H9 (cell line): Measurements from ENCODE around the gene CLSTN3. TPM values are rescaled to one million over a fixed set of nuclear protein-coding genes. Genes with fewer than 3 reads are reported as not detected.

Experiments used
- DNase-seq: peaks from one replicate; pipeline ENCODE4 v3.0.0-alpha.2; 2017
- H2AFZ ChIP-seq: one replicate; pipeline ENCODE4 v1.6.1; 2013; ENCODE audit warnings: mild to moderate bottlenecking, low read length, control low read depth, moderate library complexity
- H2AK5ac ChIP-seq: 2 replicates; pipeline ENCODE4 v1.6.1; 2013; ENCODE audit warnings: low read length, control low read depth, mixed read lengths; ENCODE audit not compliant: insufficient read length
- H2BK120ac ChIP-seq: one replicate; pipeline ENCODE4 v1.6.1; 2013; ENCODE audit warnings: low read depth, mild to moderate bottlenecking, low read length, control low read depth, inconsistent platforms; ENCODE audit not compliant: poor library complexity, severe bottlenecking
- H2BK12ac ChIP-seq: 2 replicates; pipeline ENCODE4 v1.6.1; 2013; ENCODE audit warnings: low read length, control low read depth, mixed read lengths, low read depth; ENCODE audit not compliant: insufficient read length
- H2BK15ac ChIP-seq: 2 replicates; pipeline ENCODE4 v1.6.1; 2013; ENCODE audit warnings: low read depth, low read length, control low read depth
- H2BK20ac ChIP-seq: one replicate; pipeline ENCODE4 v1.6.1; 2013; ENCODE audit warnings: low read depth, mild to moderate bottlenecking, low read length, control low read depth, inconsistent platforms; ENCODE audit not compliant: poor library complexity, severe bottlenecking
- H2BK5ac ChIP-seq: 2 replicates; pipeline ENCODE4 v1.6.1; 2013; ENCODE audit warnings: low read length, control low read depth, mixed read lengths; ENCODE audit not compliant: insufficient read length
- H3K14ac ChIP-seq: 2 replicates; pipeline ENCODE4 v1.6.1; 2013; ENCODE audit warnings: low read length, control low read depth; ENCODE audit not compliant: insufficient read depth
- H3K18ac ChIP-seq: 2 replicates; pipeline ENCODE4 v1.6.1; 2013; ENCODE audit warnings: low read depth, mild to moderate bottlenecking, mixed read lengths, low read length, control low read depth; ENCODE audit not compliant: insufficient read length
- H3K23ac ChIP-seq: 2 replicates; pipeline ENCODE4 v1.6.1; 2013; ENCODE audit warnings: low read length, control low read depth, mixed read lengths, low read depth; ENCODE audit not compliant: insufficient read length
- H3K23me2 ChIP-seq: 2 replicates; pipeline ENCODE4 v1.6.1; 2013; ENCODE audit warnings: low read depth, mild to moderate bottlenecking, mixed read lengths, low read length, control low read depth; ENCODE audit not compliant: insufficient read length, poor library complexity, severe bottlenecking
- H3K27ac ChIP-seq: 2 replicates; pipeline ENCODE4 v1.5.1; 2013; ENCODE audit warnings: low read length, control low read depth, mixed read lengths, low read depth; ENCODE audit not compliant: insufficient read length
- H3K27me3 ChIP-seq: 2 replicates; pipeline ENCODE4 v1.6.1; 2013; ENCODE audit warnings: low read length, control low read depth, inconsistent platforms; ENCODE audit not compliant: insufficient read depth
- H3K4ac ChIP-seq: 2 replicates; pipeline ENCODE4 v1.6.1; 2013; ENCODE audit warnings: low read depth, mild to moderate bottlenecking, control low read depth, inconsistent platforms, low read length, moderate library complexity
- H3K4me1 ChIP-seq: 2 replicates; pipeline ENCODE4 v1.6.1; 2013; ENCODE audit warnings: low read length, control low read depth, inconsistent platforms; ENCODE audit not compliant: insufficient read depth
- H3K4me2 ChIP-seq: 2 replicates; pipeline ENCODE4 v1.6.1; 2013; ENCODE audit warnings: low read length, control low read depth, mixed read lengths; ENCODE audit not compliant: insufficient read length, insufficient read depth
- H3K56ac ChIP-seq: 2 replicates; pipeline ENCODE4 v1.6.1; 2013; ENCODE audit warnings: low read depth, mild to moderate bottlenecking, mixed read lengths, low read length, control low read depth; ENCODE audit not compliant: insufficient read length
- H3K79me1 ChIP-seq: 2 replicates; pipeline ENCODE4 v1.6.1; 2013; ENCODE audit warnings: low read depth, mild to moderate bottlenecking, moderate library complexity, low read length, control low read depth, inconsistent platforms; ENCODE audit not compliant: insufficient read depth, poor library complexity, severe bottlenecking
- H3K79me2 ChIP-seq: 2 replicates; pipeline ENCODE4 v1.6.1; 2013; ENCODE audit warnings: low read length, control low read depth, inconsistent platforms; ENCODE audit not compliant: insufficient read depth
- H3K9ac ChIP-seq: 2 replicates; pipeline ENCODE4 v1.6.1; 2013; ENCODE audit warnings: low read length, control low read depth, mixed read lengths; ENCODE audit not compliant: insufficient read length; ENCODE audit errors: extremely low read depth
- H3K9me3 ChIP-seq: one replicate; pipeline ENCODE4 v1.6.1; 2013; ENCODE audit warnings: low read depth, low read length, inconsistent platforms; ENCODE audit not compliant: control insufficient read depth
- H3T11ph ChIP-seq: one replicate; pipeline ENCODE4 v1.6.1; 2013; ENCODE audit warnings: mild to moderate bottlenecking, low read length, control low read depth, inconsistent platforms
- H4K20me1 ChIP-seq: one replicate; pipeline ENCODE4 v1.6.1; 2013; ENCODE audit not compliant: control insufficient read depth, insufficient read length, insufficient read depth
- H4K5ac ChIP-seq: 2 replicates; pipeline ENCODE4 v1.6.1; 2013; ENCODE audit warnings: low read depth, mild to moderate bottlenecking, mixed read lengths, low read length, control low read depth; ENCODE audit not compliant: insufficient read length
- H4K8ac ChIP-seq: replicated peaks from 2 replicates; pipeline ENCODE4 v1.6.1; 2013; ENCODE audit warnings: low read length, control low read depth, mixed read lengths, low read depth; ENCODE audit not compliant: insufficient read length
- H4K91ac ChIP-seq: 2 replicates; pipeline ENCODE4 v1.6.1; 2013; ENCODE audit warnings: low read depth, mild to moderate bottlenecking, moderate library complexity, mixed read lengths, low read length, control low read depth; ENCODE audit not compliant: insufficient read length
- H3K27ac Mint-ChIP-seq, 3 experiments: 2 replicates in 2 of 3; 3 replicates in 1 of 3; pipeline ENCODE4 v1.8.0; 2020 to 2021; ENCODE audit warnings: mixed read lengths in 3 of 3, mild to moderate bottlenecking in 1 of 3, moderate library complexity in 1 of 3
- H3K27me3 Mint-ChIP-seq: 2 replicates; pipeline ENCODE4 v1.8.0; 2021; ENCODE audit warnings: low read depth, mild to moderate bottlenecking, moderate library complexity, mixed read lengths
- H3K36me3 Mint-ChIP-seq, 3 experiments: 2 replicates in 2 of 3; 3 replicates in 1 of 3; pipeline ENCODE4 v1.8.0; 2020 to 2021; ENCODE audit warnings: low read depth in 3 of 3, mixed read lengths in 3 of 3; ENCODE audit not compliant: insufficient read depth in 1 of 3
- H3K4me1 Mint-ChIP-seq, 2 experiments: 2 replicates each; pipeline ENCODE4 v1.8.0; 2020; ENCODE audit warnings: mixed read lengths in 2 of 2
- H3K4me3 Mint-ChIP-seq, 2 experiments: 2 replicates in 1 of 2; 3 replicates in 1 of 2; pipeline ENCODE4 v1.8.0; 2020 to 2021; ENCODE audit warnings: mild to moderate bottlenecking in 2 of 2, mixed read lengths in 2 of 2, moderate library complexity in 1 of 2
- H3K9me3 Mint-ChIP-seq, 2 experiments: 2 replicates in 1 of 2; 3 replicates in 1 of 2; pipeline ENCODE4 v1.8.0; 2020; ENCODE audit warnings: mild to moderate bottlenecking in 2 of 2, mixed read lengths in 2 of 2, moderate library complexity in 1 of 2
- CTCF ChIP-seq: fragments of 200-600 bp; sonication (generic); conservative IDR thresholded peaks from 3 replicates; pipeline ENCODE4 v1.8.0; 2021; ENCODE audit warnings: antibody characterized with exemption, mild to moderate bottlenecking
- WGBS: extraction: QIAGEN DNeasy Blood & Tissue Kit; methylation state at CpG from one replicate; pipeline ENCODE4 v1.1.7; 2013; ENCODE audit warnings: missing lambda C conversion rate, low lambda C conversion rate, mixed read lengths; ENCODE audit not compliant: insufficient read length; ENCODE audit errors: extremely low coverage; 5-methylcytosine and 5-hydroxymethylcytosine counted together
- total RNA-seq: library from RNA; stranded (reverse); gene quantifications from 2 replicates; pipeline ENCODE4 v1.2.1, GENCODE V29; 2021

CLSTN3 gene
- total RNA-seq, 1 experiment from 2014 or later: 26.2 TPM

DNA sequence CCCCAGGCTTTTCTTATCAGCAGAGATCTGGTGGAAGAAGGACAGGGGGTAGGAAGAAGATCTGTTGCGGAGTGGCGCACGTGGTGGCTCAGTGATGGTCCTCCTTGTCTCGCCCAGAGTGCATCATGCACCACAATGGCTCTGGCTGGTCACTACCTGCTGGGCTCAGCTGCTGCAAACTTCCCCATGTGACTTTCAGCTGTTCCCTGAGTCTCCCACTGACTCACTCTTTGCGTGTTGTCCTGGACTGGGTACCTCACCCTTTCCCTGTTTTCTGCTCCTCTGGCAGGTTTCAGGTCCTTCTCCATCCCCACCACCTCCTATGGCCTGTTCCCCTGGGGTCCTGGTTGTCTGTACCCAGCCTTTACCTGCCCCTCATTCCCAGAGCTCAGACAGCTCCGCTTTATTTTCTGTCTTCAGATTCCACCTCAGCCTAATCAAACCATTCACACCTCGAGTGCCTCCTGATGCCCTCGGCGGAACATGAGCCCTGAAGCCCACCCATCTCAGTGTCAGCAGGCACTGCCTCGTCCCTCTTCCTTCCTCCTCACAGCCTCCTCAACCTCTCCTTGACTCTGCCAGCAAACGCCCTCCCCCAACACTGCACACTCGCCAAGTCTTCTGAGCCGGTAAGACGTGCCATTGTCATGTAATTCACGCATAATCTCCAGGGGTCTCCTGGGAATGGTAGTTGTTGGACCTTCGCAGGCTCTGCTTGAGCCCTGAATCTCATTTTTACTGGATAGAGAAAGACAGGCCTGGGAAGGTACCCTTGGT lies 39.8 kb upstream of the CLSTN3 start:
- Histone ChIP-seq H4K20me1 (no peaks in the 10 kb centered on the region), H3K4me2 (peak overlapping the region; percentile 25), H2BK20ac (no peak overlapping the region), H2AK5ac (no peak overlapping the region), H3K79me1 (no peaks in the 10 kb centered on the region), H3K9ac (no peak overlapping the region), H4K91ac (no peak overlapping the region), H4K8ac (no peak overlapping the region), H3K14ac (peak overlapping the region; percentile 2; the same call in 1 of the 2 replicates), H3K9me3 (no peaks in the 10 kb centered on the region), H3K56ac (no peak overlapping the region), H3T11ph (no peak overlapping the region), H2BK5ac (no peak overlapping the region), H2BK15ac (no peak overlapping the region), H3K4ac (no peak overlapping the region), H2BK12ac (no peak overlapping the region), H3K18ac (no peak overlapping the region), H2AFZ (no peak overlapping the region), H4K5ac (no peak overlapping the region), H3K23ac (no peak overlapping the region), H3K27me3 (no peaks in the 10 kb centered on the region; the same call in 1 of the 2 replicates), H3K79me2 (no peaks in the 10 kb centered on the region), H3K23me2 (peaks cover 4% of the 10 kb centered on the region), H3K4me1 (peaks cover 14% of the 10 kb centered on the region; the same call in 1 of the 2 replicates), H3K27ac (no peak overlapping the region), H2BK120ac (no peak overlapping the region)
- H3K4me1 Mint-ChIP-seq: peaks cover 25 to 27% of the 10 kb centered on the region in 2 experiments
- TF ChIP-seq CTCF: no peak
- H3K9me3 Mint-ChIP-seq: no peaks in the 10 kb centered on the region
- DNase-seq: peak; percentile 79
- WGBS: no CpG with 5 or more reads among the region's 16 CpGs
- peak overlapping the region; percentile 9 to 90 (median 53); a peak in 6 of 7 replicates for H3K27ac Mint-ChIP-seq
- H3K4me3 Mint-ChIP-seq: peak overlapping the region; percentile 9 to 47; a peak in 3 of 5 replicates
- peaks cover 5 to 6% (median 5%) of the 10 kb centered on the region in 3 experiments; a peak in 3 of 7 replicates for H3K36me3 Mint-ChIP-seq
- peaks cover 10% of the 10 kb centered on the region for H3K27me3 Mint-ChIP-seq
